OCI-LY3 (cell line): ENCODE data around the gene MIS18A.

Experiments used
- H2AFZ ChIP-seq: fragments of 200-600, 300-600 bp; shearing (Covaris generic); 2 replicates; pipeline ENCODE4 v1.6.0; 2014; ENCODE audit warnings: antibody characterized with exemption, low read depth, low read length
- H3K27ac ChIP-seq: fragments of 200-600, 300-600 bp; sonication (generic); 2 replicates; pipeline ENCODE4 v1.5.1; 2014; ENCODE audit warnings: mild to moderate bottlenecking, low read length, moderate library complexity, mixed read lengths
- H3K27me3 ChIP-seq: fragments of 200-600, 300-600 bp; sonication (generic); 2 replicates; pipeline ENCODE4 v1.6.1; 2014; ENCODE audit warnings: low read depth, low read length, mixed read lengths
- H3K36me3 ChIP-seq: fragments of 200-600, 300-600 bp; sonication (generic); replicated peaks from 2 replicates; pipeline ENCODE3; 2014; ENCODE audit warnings: low read depth, low read length, mixed read lengths
- H3K4me1 ChIP-seq: fragments of 300-600, 200-600 bp; sonication (generic); 2 replicates; pipeline ENCODE4 v1.6.1; 2014; ENCODE audit warnings: low read length, mixed read lengths
- H3K4me2 ChIP-seq: fragments of 200-600, 300-600 bp; sonication (generic); 2 replicates; pipeline ENCODE4 v1.6.1; 2014; ENCODE audit warnings: low read length, mixed read lengths
- H3K4me3 ChIP-seq: fragments of 300-600, 200-600 bp; sonication (generic); 2 replicates; pipeline ENCODE4 v1.5.1; 2014; ENCODE audit warnings: antibody characterized with exemption, mild to moderate bottlenecking, low read length, moderate library complexity
- H3K79me2 ChIP-seq: fragments of 300-600, 200-600 bp; shearing (Covaris generic); 2 replicates; pipeline ENCODE4 v1.6.1; 2014; ENCODE audit warnings: mild to moderate bottlenecking, low read length, mixed read lengths
- H3K9ac ChIP-seq: fragments of 300-600, 200-600 bp; shearing (Covaris generic); 2 replicates; pipeline ENCODE4 v1.6.0; 2014; ENCODE audit warnings: mild to moderate bottlenecking, low read length, moderate library complexity
- H3K9me3 ChIP-seq: fragments of 200-600, 300-600 bp; shearing (Covaris generic); 2 replicates; pipeline ENCODE4 v1.6.1; 2014; ENCODE audit warnings: low read length, mixed read lengths; ENCODE audit not compliant: insufficient read depth
- H4K20me1 ChIP-seq: fragments of 200-600, 300-600 bp; sonication (generic); 2 replicates; pipeline ENCODE4 v1.6.1; 2016; ENCODE audit warnings: low read length, mixed read lengths; ENCODE audit not compliant: insufficient read depth
- CTCF ChIP-seq: fragments of 200-600, 300-600 bp; sonication (generic); IDR thresholded peaks from 2 replicates; pipeline ENCODE4 v1.5.1; 2014; ENCODE audit warnings: antibody characterized with exemption, low read length, low read depth
- EZH2phosphoT487 ChIP-seq: fragments of 200-600 bp; shearing (Covaris generic); IDR thresholded peaks from 2 replicates; pipeline ENCODE4 v1.6.1; 2018; ENCODE audit warnings: antibody characterized with exemption, mixed run types, low read depth

MIS18A gene

GRCh38 chr21:32278518-32279376 is at the start of gene MIS18A:
Gene MIS18A, minus strand, starts transcription at chr21:32279049. Its CDS starts 35 bp downstream, at chr21:32279014.
- TF ChIP-seq EZH2phosphoT487: no peak
- no peak for TF ChIP-seq CTCF
- Histone ChIP-seq H3K4me2 (peak within 1 kb of the TSS; percentile 90), H2AFZ (peak within 1 kb of the TSS; percentile 65; the same call in 1 of the 2 replicates), H3K9me3 (no peaks in the 10 kb centered on the region), H4K20me1 (no peaks in the 10 kb centered on the region), H3K27me3 (no peaks in the 10 kb centered on the region), H3K79me2 (peaks cover 33% of the 10 kb centered on the region), H3K9ac (peak within 1 kb of the TSS; percentile 70), H3K4me3 (peak within 1 kb of the TSS; percentile 86), H3K36me3 (no peaks in the 10 kb centered on the region), H3K4me1 (peaks cover 11% of the 10 kb centered on the region), H3K27ac (no peak within 1 kb of the TSS)

GRCh38 chr21:32328595-32328994 is 49.7 kb upstream of the MIS18A start:
- Histone ChIP-seq H3K4me3 (no peak overlapping the region), H3K4me1 (no peaks in the 10 kb centered on the region), H3K79me2 (no peaks in the 10 kb centered on the region), H3K36me3 (peaks cover 58% of the 10 kb centered on the region), H2AFZ (no peak overlapping the region), H4K20me1 (no peaks in the 10 kb centered on the region), H3K9me3 (no peaks in the 10 kb centered on the region), H3K9ac (no peak overlapping the region), H3K4me2 (no peak overlapping the region), H3K27me3 (no peaks in the 10 kb centered on the region), H3K27ac (no peak overlapping the region)
- TF ChIP-seq EZH2phosphoT487 (no peak), CTCF (no peak)

- H3K36me3 ChIP-seq: peaks cover 48% of the 10 kb centered on the region
- H3K9ac ChIP-seq: no peak overlapping the region
- no peaks in the 10 kb centered on the region for H3K9me3 ChIP-seq
- H3K79me2 ChIP-seq: no peaks in the 10 kb centered on the region
- H3K27ac ChIP-seq: no peak overlapping the region
- H2AFZ ChIP-seq: no peak overlapping the region
- no peaks in the 10 kb centered on the region for H3K27me3 ChIP-seq
- no peak overlapping the region for H3K4me3 ChIP-seq
- no peak overlapping the region for H3K4me2 ChIP-seq
- H3K4me1 ChIP-seq: no peaks in the 10 kb centered on the region
- no peak for TF ChIP-seq CTCF
- no peak for TF ChIP-seq EZH2phosphoT487
- no peaks in the 10 kb centered on the region for H4K20me1 ChIP-seq
These were observed 46.9 kb upstream of the MIS18A start for GRCh38 chr21:32325706-32326105.

GRCh38 chr21:32322676-32323075 is 43.8 kb upstream of the MIS18A start:
- H3K9ac ChIP-seq: no peak overlapping the region
- no peaks in the 10 kb centered on the region for H3K4me1 ChIP-seq
- no peak overlapping the region for H3K4me2 ChIP-seq
- H3K79me2 ChIP-seq: no peaks in the 10 kb centered on the region
- peaks cover 38% of the 10 kb centered on the region for H3K36me3 ChIP-seq
- no peak overlapping the region for H2AFZ ChIP-seq
- no peaks in the 10 kb centered on the region for H3K27me3 ChIP-seq
- TF ChIP-seq EZH2phosphoT487: no peak
- no peak for TF ChIP-seq CTCF
- H3K9me3 ChIP-seq: no peaks in the 10 kb centered on the region
- H3K4me3 ChIP-seq: no peak overlapping the region
- H3K27ac ChIP-seq: no peak overlapping the region
- no peaks in the 10 kb centered on the region for H4K20me1 ChIP-seq
